NCI-H748 (cell line): ENCODE results near the gene MYADM.
"Not testable (repeated sequence)": the region's sequence is repeated elsewhere in the genome, so short reads cannot be mapped to it uniquely, and the experiment has no call there.

Source experiments
- DNase-seq: peaks from one replicate; lab custom pipeline; 2025; ENCODE audit not compliant: unreplicated experiment; lab: John Stamatoyannopoulos, UW

Gene MYADM

DNA sequence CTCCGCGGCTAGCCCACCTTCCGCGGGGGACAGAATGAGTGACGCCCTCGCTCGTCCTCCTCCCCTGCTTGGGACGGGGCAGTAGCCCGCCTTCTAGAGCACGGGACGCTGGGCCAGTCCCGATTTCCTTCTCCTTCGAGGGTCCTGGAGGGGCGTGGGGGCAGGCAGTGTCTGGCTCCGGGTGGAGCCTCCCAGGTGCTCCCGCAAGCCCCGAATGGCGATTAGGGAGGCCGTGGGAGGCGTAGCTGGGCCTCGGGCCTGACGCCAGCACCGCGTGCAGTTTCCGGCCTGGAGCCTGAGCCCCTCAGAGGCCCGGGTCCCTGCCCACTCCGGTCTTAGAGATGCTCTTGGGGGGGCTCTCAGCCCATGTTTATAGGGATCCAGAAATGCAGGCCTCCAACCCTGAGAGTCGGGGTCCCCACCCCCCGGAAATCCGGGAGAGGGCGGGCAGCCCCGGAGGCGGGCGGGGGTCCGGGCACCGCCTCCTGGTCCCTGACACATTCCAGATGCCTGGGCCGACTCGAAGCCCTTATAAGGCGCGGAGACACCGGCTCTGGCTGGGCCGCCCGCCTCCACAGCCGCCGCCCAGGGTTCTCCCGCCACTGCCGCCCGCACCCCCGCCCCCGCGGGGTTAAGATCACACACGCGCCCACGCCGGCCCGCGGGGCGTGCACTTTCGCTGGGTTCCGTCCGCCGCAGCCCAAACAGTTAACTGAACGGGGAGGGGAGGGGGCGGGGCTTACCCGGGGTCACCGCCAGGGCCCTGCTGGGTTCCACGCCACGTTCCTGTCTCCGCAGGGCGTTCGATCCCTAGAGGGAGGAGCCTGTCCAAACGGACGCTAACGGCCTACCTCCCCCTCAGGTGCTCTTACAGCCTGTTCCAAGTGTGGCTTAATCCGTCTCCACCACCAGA is 1.5 kb downstream of the MYADM start:
- peak; percentile 89 for DNase-seq

DNA sequence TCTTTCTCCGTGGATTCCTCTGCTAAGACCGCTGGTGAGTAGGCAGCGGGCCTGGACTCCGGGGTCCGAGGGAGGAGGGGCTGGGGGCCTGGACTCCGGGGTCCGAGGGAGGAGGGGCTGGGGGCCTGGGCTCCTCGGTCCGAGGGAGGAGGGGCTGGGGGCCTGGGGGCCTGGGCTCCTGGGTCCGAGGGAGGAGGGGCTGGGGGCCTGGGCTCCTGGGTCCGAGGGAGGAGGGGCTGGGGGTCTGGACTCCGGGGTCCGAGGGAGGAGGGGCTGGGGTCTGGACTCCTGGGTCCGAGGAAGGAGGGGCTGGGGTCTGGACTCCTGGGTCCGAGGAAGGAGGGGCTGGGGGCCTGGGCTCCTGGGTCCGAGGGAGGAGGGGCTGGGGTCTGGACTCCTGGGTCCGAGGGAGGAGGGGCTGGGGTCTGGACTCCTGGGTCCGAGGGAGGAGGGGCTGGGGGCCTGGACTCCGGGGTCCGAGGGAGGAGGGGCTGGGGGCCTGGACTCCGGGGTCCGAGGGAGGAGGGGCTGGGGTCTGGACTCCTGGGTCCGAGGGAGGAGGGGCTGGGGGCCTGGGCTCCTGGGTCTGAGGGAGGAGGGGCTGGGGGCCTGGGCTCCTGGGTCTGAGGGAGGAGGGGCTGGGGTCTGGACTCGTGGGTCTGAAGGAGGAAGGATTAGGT is 2.3 kb downstream of the MYADM start:
- not testable (repeated sequence) for DNase-seq

DNA sequence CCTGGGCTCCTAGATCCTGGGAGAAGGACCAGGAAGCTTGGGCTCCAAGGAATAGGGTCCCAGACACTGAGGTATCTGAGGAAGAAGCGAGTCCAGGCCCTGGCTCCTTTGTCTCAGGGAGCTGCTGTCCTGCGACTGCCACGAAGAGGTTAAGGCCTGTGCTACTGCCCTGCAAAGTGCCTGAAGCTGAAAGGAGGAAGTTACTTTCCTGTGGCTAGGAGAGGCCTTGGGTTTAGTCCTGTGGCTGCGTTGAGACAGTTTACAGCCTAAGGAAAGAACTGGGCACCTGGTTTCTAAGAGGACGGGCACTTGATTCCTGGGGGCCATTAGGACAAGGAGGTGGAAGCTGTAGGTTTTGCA is 2.8 kb downstream of the MYADM start:
- DNase-seq: no peak

DNA sequence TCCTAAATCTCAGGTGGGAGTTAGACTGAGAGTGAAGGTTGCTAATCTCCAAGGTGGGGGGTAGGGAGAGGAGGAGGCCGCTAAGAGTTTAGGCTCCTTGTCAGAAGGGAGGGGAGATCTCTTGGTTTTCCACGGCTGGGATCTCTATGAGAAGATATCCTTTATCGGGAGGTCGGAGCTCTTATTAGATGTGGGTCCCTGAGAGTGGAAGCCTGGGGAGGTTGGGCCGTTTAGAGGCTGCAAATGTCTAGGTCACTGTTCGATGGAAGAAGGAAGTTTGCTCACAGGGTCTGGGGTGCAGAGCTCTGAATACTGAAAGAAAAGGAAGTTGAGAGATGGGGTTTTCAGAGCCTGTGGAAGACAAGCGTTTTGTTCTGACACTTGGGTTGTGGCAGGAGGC is 3.8 kb downstream of the MYADM start:
- DNase-seq: no peak

DNA sequence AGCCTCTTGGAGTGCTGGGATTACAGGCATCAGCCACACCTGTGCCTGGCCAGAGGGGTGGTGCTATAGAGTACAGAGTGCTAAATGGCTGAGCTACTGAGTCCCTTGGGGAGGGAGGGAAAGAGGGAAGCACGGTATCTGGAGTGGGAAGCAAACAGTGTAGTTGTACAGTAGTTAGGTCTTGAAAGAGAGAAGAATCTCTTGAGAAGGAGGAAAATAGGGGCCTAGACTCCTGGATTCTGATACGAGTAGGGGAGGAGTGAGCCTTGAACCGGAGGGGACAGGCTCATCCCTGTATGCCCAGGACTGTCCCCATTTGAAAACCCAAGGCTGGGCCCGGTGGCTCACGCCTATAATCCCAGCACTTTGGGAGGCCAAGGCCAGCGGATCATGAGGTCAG is 5.1 kb downstream of the MYADM start:
- DNase-seq: no peak

DNA sequence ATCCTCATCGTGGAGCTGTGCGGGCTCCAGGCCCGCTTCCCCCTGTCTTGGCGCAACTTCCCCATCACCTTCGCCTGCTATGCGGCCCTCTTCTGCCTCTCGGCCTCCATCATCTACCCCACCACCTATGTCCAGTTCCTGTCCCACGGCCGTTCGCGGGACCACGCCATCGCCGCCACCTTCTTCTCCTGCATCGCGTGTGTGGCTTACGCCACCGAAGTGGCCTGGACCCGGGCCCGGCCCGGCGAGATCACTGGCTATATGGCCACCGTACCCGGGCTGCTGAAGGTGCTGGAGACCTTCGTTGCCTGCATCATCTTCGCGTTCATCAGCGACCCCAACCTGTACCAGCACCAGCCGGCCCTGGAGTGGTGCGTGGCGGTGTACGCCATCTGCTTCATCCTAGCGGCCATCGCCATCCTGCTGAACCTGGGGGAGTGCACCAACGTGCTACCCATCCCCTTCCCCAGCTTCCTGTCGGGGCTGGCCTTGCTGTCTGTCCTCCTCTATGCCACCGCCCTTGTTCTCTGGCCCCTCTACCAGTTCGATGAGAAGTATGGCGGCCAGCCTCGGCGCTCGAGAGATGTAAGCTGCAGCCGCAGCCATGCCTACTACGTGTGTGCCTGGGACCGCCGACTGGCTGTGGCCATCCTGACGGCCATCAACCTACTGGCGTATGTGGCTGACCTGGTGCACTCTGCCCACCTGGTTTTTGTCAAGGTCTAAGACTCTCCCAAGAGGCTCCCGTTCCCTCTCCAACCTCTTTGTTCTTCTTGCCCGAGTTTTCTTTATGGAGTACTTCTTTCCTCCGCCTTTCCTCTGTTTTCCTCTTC is 6.3 kb downstream of the MYADM start:
- no peak for DNase-seq

DNA sequence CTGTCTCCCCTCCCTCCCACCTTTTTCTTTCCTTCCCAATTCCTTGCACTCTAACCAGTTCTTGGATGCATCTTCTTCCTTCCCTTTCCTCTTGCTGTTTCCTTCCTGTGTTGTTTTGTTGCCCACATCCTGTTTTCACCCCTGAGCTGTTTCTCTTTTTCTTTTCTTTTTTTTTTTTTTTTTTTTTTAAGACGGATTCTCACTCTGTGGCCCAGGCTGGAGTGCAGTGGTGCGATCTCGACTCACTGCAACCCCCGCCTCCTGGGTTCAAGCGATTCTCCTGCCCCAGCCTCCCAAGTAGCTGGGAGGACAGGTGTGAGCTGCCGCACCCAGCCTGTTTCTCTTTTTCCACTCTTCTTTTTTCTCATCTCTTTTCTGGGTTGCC is 6.9 kb downstream of the MYADM start:
- DNase-seq: no peak

DNA sequence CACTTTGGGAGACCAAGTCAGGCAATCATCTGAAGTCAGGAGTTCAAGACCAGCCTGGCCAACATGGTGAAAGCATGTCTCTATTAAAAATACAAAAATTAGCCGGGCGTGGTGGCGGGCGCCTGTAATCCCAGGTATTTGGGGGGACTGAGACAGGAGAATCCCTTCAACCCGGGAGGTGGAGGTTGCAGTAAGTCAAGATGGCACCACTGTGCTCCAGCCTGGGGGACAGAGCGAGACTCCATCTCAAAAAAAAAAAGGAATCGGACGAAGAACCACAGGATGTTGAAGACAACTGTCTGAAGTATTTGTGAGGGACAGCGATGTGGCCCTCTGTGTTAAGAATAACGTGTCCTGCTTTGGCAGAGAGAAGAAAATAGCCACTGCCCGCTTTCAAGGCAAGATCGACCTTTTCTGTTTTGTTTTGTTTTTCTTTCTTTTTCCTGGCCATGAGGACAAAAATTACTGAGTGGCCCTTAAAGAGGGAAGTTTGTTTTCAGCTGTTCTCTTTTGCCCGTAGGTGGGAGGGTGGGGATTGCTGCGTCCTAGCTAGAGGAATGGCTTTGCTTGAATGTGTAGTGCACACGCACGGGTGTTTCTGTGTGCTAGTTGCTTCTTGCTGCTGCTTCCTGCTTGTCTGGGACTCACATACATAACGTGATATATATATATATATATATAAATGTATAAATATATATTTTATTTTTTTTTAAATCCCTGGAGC is 8.1 kb downstream of the MYADM start:
- no peak for DNase-seq

DNA sequence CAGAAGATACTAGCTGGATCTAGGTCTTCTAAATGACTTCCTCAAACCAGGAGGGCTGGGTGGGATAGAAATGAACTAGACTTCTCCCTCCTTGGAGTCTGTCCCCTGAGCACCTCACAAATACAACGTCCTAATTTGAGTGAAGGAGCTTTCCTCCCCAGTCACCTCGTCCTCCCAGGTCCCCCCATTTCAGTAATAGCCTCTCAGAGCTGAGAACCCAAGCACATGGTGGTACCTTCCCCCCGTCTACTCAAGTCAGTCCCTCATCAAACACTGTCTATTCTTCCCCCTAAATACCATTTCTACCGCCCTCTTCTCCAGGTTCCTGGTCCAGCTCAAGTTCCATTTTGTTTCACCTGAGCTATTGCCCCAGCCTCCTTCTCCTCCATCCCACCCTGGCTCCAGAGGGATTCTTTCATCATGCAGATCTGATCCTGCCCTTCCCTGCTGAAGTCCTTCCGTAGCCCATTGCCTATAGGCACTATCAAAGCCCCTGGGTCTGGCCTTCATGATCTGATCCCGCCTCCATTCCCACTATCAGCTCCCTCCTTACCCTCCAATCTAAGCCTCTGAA is 9.1 kb downstream of the MYADM start:
- DNase-seq: no peak

DNA sequence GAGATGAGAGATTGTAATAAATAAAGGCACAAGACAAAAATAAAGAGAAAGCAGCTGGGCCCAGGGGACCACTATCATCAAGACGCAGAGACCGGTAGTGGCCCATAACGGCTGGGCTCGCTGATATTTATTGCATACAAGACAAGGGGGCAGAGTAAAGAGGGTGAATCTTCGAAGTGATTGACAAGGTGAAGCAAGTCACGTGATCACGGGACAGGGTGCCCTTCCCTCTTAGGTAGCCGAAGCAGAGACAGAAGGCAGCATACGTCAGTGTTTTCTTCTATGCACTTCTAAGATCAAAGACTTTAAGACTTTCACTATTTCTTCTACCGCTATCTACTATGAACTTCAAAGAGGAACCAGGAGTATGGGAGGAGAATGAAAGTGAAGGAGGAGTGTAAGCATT is 9.7 kb downstream of the MYADM start:
- DNase-seq: no peak

DNA sequence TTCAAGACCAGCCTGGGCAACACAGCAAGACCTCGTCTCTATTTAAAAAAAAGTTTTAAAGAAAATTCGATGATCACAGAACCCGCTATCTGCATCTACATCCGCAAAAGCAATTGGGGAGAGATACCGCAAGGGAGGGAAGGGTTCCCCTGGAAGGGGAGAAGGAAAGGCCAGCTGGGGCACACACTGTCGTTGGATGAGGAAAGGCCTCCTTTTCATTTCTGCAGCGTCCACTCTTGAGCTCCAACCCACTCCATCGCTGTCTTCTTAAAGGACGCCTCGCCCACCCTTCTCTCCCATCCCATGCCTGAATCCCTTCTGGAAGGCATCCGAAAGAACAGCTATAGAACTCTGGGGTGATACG is 11.1 kb downstream of the MYADM start:
- DNase-seq: no peak

DNA sequence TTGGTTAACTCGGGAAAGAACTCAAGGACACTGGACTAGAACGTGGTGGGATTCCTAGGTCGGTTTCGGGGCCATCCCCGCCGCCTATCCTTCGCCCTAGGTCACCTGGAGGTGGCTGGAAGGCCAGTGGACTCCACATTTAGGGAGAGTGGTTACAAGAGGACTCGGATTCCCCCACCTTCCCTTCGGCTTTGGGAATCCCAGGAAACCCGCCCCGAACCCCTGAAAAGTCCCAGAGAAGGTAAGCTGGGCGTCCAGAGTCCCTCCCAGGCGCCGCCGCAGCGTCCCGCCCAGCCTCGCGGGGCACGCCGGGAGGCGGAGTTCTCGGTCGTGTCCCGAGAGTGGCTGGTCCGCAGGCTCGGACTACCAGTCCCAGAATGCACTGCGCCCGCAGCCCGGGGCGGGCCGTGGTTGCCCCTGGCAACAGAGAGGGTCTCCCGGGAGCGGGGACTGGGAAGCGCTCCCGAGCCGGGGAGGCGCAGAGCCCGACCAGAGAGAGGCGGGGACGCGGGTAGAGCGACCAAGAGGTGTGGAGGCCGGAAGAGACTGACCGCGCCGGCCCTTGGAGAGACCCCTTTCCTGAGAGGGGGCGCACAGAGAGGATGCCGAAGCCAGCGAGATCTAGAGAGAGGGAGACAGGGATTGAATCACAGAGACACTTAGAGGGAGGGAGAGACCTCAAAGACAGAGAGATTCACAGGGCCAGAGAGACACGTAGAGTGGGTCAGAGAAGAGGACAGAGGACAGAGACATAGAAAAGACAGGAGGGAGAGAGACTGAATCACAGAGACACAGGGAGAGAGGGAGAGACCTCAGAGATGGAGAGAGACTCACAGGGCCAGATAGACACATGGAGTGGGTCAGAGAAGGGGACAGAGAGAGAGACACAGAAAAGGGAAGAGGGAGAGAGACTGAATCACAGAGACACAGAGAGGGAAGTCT is 11.7 kb downstream of the MYADM start:
- peak; percentile 99 for DNase-seq

DNA sequence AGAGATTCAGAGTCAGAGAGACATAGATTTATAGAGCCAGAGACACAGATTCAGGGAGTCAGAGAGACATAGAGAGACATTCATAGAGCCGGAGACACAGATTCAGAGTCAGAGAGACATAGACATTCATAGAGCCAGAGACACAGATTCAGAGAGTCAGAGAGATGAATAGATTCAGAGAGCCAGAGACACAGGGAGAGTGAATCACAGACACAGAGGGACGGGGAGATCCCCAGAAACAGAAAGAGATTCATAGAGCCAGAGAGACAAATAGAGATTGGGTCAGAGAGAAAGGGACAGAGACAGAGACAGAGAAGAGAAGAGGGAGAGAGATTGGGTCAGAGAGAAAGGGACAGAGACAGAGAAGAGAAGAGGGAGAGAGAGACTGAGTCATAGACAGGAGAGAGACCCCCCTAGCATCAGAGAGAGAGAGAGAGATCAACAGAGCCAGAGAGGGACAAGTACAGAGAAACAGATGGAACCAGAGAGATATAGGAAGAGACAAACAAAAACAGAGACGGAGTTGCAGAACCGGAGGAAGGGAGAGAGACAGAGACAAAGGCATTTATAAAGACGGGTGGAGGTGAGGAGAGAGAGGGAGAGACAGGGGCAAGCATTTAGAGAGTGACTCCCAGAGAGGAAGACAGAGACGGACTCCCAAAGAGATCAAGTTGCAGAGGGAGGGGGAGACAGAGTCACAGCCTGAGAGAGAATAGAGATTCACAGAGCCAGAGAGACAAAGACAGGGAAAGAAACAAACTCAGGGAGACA is 13.2 kb downstream of the MYADM start:
- DNase-seq: peak; percentile 23

DNA sequence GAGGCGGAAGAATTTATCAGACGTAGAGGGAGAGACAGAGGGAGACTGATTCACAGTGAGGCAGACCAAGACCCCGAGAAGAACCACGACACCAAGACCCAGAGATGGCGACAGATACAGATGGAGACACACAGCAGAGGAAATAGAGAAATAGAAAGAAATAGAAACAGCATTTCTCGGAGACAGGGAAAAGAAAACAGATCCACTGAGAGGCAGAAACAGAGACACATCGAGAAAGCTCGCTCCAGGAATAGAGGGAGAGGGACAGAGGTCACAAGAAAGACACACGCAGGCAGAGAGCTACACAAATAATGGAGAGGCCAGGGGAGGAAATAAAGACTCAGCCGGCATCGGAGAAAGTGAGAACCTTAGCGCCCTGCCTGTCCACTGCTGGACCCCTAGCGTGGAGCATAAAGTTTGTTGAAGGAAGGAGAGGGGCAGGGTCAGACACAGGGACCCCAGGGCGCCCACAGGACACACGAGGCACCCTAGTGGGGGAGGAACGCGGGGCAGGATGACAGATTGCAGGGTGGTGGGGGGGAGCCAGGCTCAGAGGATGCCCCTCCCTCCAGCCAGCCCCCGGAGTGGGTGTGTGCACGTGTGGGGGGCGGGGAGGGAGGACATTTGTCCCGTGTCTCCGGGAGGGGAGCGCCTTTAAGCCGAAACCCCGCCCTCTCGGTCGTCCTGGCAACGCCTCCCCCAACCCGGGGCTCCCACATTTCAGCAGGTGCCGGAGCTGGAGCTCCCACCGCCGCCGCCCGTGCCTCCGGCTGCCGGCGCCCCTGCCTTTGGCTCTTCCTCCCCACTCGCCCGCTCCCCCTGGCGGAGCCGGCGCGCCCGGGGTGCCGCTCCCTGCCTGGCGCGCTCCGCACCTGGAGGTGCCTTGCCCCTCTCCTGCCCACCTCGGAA is 14.1 kb downstream of the MYADM start, which contains the start of gene PRKCG:
TSS of gene PRKCG (plus strand) at position 716 of the 909 bp plus-strand sequence. CDS start 298 bp downstream, outside the sequence.
- DNase-seq: peak; percentile 89

DNA sequence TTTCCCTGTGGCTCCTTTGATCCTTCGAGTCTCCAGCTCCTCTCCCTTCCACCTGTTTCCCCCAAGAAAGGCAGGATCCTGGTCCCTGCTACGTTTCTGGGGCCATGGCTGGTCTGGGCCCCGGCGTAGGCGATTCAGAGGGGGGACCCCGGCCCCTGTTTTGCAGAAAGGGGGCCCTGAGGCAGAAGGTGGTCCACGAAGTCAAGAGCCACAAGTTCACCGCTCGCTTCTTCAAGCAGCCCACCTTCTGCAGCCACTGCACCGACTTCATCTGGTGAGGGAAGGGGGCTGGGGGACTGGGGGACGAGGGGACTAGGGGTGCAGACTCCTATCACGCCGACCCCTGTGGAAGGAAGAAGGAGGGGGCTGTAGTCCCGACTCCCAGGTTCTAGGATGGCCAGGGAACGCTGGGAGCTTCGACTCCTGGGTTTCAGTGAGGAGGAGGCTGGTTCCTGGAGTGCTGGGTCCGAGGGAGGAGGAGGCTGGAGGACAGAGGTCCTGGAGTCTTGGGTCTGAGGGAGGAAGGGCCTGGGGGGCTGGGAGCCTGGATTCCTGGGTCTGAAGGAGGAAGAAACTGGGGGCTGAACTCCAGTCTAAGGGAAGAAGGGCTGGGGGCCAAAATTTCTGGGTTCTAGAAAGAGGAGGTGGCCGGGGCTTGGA is 14.8 kb downstream of the MYADM start:
- no peak for DNase-seq

DNA sequence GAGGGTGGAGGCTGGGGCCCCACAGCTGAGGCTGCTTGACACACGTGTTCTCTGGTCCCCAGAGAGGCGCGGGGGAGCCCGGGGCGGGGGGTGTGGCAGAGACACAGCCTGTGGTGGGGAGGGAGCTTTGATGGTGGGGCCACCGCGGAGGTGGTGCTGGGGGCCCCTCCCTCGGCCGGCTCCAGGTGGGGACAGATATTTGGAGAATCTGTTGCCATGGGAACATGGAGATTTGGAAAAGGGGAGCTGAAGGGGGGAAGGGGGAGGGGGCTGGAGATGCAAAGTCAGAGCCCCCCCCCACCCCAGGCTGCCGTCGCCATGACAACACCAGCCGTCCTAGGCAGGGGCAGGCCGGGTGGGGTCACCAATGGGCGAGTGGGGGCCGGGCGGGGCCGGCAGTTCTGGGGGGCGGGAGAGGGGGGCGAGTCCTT is 15.6 kb downstream of the MYADM start:
- DNase-seq: peak; percentile 46

DNA sequence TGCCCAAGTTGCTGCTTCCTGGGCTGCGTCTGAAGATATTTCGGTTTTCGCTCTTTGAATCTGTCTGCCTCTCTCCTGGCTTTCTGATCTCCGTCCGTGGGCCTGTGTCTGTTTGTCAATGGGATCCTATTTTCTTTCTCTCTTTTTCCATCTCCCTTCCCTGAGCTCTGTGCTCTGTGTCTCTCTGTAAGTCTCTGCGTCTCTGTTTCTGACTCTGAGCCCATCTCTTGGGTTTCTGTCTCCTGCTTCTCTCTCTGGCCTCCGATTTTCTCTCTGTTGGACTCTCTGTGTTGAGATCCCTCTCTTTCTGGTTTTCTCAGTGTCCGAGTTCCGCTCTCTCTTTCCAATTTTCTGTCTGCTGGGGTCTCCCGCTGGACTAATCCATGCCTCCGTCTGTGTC is 16.1 kb downstream of the MYADM start:
- DNase-seq: no peak
